Activated naive CD4-positive, alpha-beta T cell treated with anti-CD3 and anti-CD28 coated beads, Interleukin-2, amount 10 ng/mL, durations not matched to agents 7 days and 5 days (primary cell): ENCODE measurements around the gene NEURL4.

Experiments used
- CTCF ChIA-PET: fragments of 350-600 bp; sonication (Branson Sonifier 250); formaldehyde crosslinking; loops from one replicate; lab custom pipeline; 2021; ENCODE audit warnings: antibody characterized with exemption; lab: Charles Lee
- DNase-seq: peaks from one replicate; pipeline ENCODE4 v3.0.0-alpha.2; 2020
- H3K27ac Mint-ChIP-seq: one replicate; pipeline ENCODE4 v1.8.0; 2021; ENCODE audit warnings: mild to moderate bottlenecking, moderate library complexity, mixed read lengths
- H3K27me3 Mint-ChIP-seq: one replicate; pipeline ENCODE4 v1.8.0; 2021; ENCODE audit warnings: mild to moderate bottlenecking, mixed read lengths
- H3K36me3 Mint-ChIP-seq: one replicate; pipeline ENCODE4 v1.8.0; 2021; ENCODE audit warnings: mixed read lengths
- H3K4me1 Mint-ChIP-seq: one replicate; pipeline ENCODE4 v1.8.0; 2021; ENCODE audit warnings: mixed read lengths
- H3K4me3 Mint-ChIP-seq: one replicate; pipeline ENCODE4 v1.8.0; 2021; ENCODE audit warnings: mild to moderate bottlenecking, moderate library complexity, mixed read lengths
- H3K9me3 Mint-ChIP-seq: one replicate; pipeline ENCODE4 v1.8.0; 2021; ENCODE audit warnings: mixed read lengths

NEURL4 gene

GRCh38 chr17:7293816-7294613 lies 35.1 kb downstream of the NEURL4 start:
- Mint-ChIP-seq H3K27ac (no peak overlapping the region), H3K27me3 (peaks cover 96% of the 10 kb centered on the region), H3K36me3 (no peaks in the 10 kb centered on the region), H3K9me3 (no peaks in the 10 kb centered on the region), H3K4me1 (peaks cover 28% of the 10 kb centered on the region), H3K4me3 (no peak overlapping the region)
- CTCF ChIA-PET = interaction anchor here (0.6 kb wide), 1 partner anchor 444 kb away, joined by 3 read pairs; no protein-coding TSS in a partner anchor
- DNase-seq = peak; percentile 59

GRCh38 chr17:7293159-7293558 lies 36.0 kb downstream of the NEURL4 start:
- Mint-ChIP-seq H3K4me1 (peaks cover 28% of the 10 kb centered on the region), H3K9me3 (no peaks in the 10 kb centered on the region), H3K4me3 (no peak overlapping the region), H3K27ac (no peak overlapping the region), H3K36me3 (no peaks in the 10 kb centered on the region), H3K27me3 (peaks cover 98% of the 10 kb centered on the region)
- CTCF ChIA-PET = no interaction called here
- DNase-seq = no peak

GRCh38 chr17:7292729-7293128 lies 36.4 kb downstream of the NEURL4 start:
- Mint-ChIP-seq H3K36me3 (no peaks in the 10 kb centered on the region), H3K27ac (no peak overlapping the region), H3K9me3 (no peaks in the 10 kb centered on the region), H3K4me3 (no peak overlapping the region), H3K4me1 (peaks cover 28% of the 10 kb centered on the region), H3K27me3 (peaks cover 98% of the 10 kb centered on the region)
- CTCF ChIA-PET = interaction anchor here (0.6 kb wide), 1 partner anchor 12 kb away, joined by 4 read pairs; the partner anchor contains the start of gene SLC2A4
- no peak for DNase-seq

GRCh38 chr17:7292194-7292593 lies 36.9 kb downstream of the NEURL4 start:
- peaks cover 98% of the 10 kb centered on the region for H3K27me3 Mint-ChIP-seq
- no peak overlapping the region for H3K4me3 Mint-ChIP-seq
- H3K27ac Mint-ChIP-seq = no peak overlapping the region
- DNase-seq = no peak
- CTCF ChIA-PET = interaction anchor here (0.6 kb wide), 1 partner anchor 11 kb away, joined by 4 read pairs; the partner anchor contains the start of gene SLC2A4
- no peaks in the 10 kb centered on the region for H3K36me3 Mint-ChIP-seq
- H3K4me1 Mint-ChIP-seq = peaks cover 28% of the 10 kb centered on the region
- no peaks in the 10 kb centered on the region for H3K9me3 Mint-ChIP-seq

- DNase-seq = no peak
- H3K4me3 Mint-ChIP-seq = no peak overlapping the region
- CTCF ChIA-PET = no interaction called here
- no peaks in the 10 kb centered on the region for H3K36me3 Mint-ChIP-seq
- peaks cover 16% of the 10 kb centered on the region for H3K4me1 Mint-ChIP-seq
- H3K9me3 Mint-ChIP-seq = no peaks in the 10 kb centered on the region
- H3K27ac Mint-ChIP-seq = no peak overlapping the region
- H3K27me3 Mint-ChIP-seq = peaks cover 97% of the 10 kb centered on the region
These were observed 38.5 kb downstream of the NEURL4 start for GRCh38 chr17:7290685-7291084.

GRCh38 chr17:7290166-7290565 lies 39.0 kb downstream of the NEURL4 start:
- no peaks in the 10 kb centered on the region for H3K36me3 Mint-ChIP-seq
- no peak overlapping the region for H3K4me3 Mint-ChIP-seq
- CTCF ChIA-PET = no interaction called here
- no peak overlapping the region for H3K27ac Mint-ChIP-seq
- no peak for DNase-seq
- H3K27me3 Mint-ChIP-seq = peaks cover 97% of the 10 kb centered on the region
- peaks cover 13% of the 10 kb centered on the region for H3K4me1 Mint-ChIP-seq
- H3K9me3 Mint-ChIP-seq = no peaks in the 10 kb centered on the region

- no peak overlapping the region for H3K27ac Mint-ChIP-seq
- DNase-seq = no peak
- peaks cover 9% of the 10 kb centered on the region for H3K4me1 Mint-ChIP-seq
- no peak overlapping the region for H3K4me3 Mint-ChIP-seq
- no peaks in the 10 kb centered on the region for H3K36me3 Mint-ChIP-seq
- no peaks in the 10 kb centered on the region for H3K9me3 Mint-ChIP-seq
- H3K27me3 Mint-ChIP-seq = peaks cover 97% of the 10 kb centered on the region
- CTCF ChIA-PET = no interaction called here
These were observed 39.7 kb downstream of the NEURL4 start for GRCh38 chr17:7289256-7290032.

GRCh38 chr17:7285679-7286078 lies 43.5 kb downstream of the NEURL4 start:
- H3K4me1 Mint-ChIP-seq = peaks cover 19% of the 10 kb centered on the region
- CTCF ChIA-PET = interaction anchor here (0.6 to 10.4 kb wide), 2 partner anchors 12 to 374 kb away, joined by 3 to 78 read pairs; no protein-coding TSS in a partner anchor
- H3K4me3 Mint-ChIP-seq = no peak overlapping the region
- peaks cover 99% of the 10 kb centered on the region for H3K27me3 Mint-ChIP-seq
- H3K27ac Mint-ChIP-seq = no peak overlapping the region
- no peaks in the 10 kb centered on the region for H3K9me3 Mint-ChIP-seq
- no peak for DNase-seq
- H3K36me3 Mint-ChIP-seq = no peaks in the 10 kb centered on the region

GRCh38 chr17:7284911-7285310 lies 44.2 kb downstream of the NEURL4 start:
- peaks cover 27% of the 10 kb centered on the region for H3K4me1 Mint-ChIP-seq
- H3K27me3 Mint-ChIP-seq = peaks cover 99% of the 10 kb centered on the region
- CTCF ChIA-PET = interaction anchor here (10.4 kb wide), 1 partner anchor 13 kb away, joined by 78 read pairs; no protein-coding TSS in a partner anchor
- no peaks in the 10 kb centered on the region for H3K9me3 Mint-ChIP-seq
- no peak overlapping the region for H3K27ac Mint-ChIP-seq
- H3K4me3 Mint-ChIP-seq = no peak overlapping the region
- H3K36me3 Mint-ChIP-seq = no peaks in the 10 kb centered on the region
- no peak for DNase-seq

GRCh38 chr17:7283471-7284216 lies 45.5 kb downstream of the NEURL4 start:
- H3K36me3 Mint-ChIP-seq = no peaks in the 10 kb centered on the region
- CTCF ChIA-PET = interaction anchor here (10.4 kb wide), 1 partner anchor 14 kb away, joined by 78 read pairs; no protein-coding TSS in a partner anchor
- no peak overlapping the region for H3K27ac Mint-ChIP-seq
- DNase-seq = no peak
- H3K4me1 Mint-ChIP-seq = peaks cover 28% of the 10 kb centered on the region
- no peaks in the 10 kb centered on the region for H3K9me3 Mint-ChIP-seq
- H3K4me3 Mint-ChIP-seq = no peak overlapping the region
- H3K27me3 Mint-ChIP-seq = peaks cover 89% of the 10 kb centered on the region

GRCh38 chr17:7282752-7283321 lies 46.3 kb downstream of the NEURL4 start:
- Mint-ChIP-seq H3K27ac (no peak overlapping the region), H3K4me1 (peaks cover 28% of the 10 kb centered on the region), H3K27me3 (peaks cover 81% of the 10 kb centered on the region), H3K4me3 (peak overlapping the region; percentile 3), H3K9me3 (no peaks in the 10 kb centered on the region), H3K36me3 (no peaks in the 10 kb centered on the region)
- no peak for DNase-seq
- CTCF ChIA-PET = interaction anchor here (1.2 to 10.4 kb wide), 2 partner anchors 15 to 278 kb away, joined by 4 to 78 read pairs; partner anchors contain the start of gene SENP3

GRCh38 chr17:7281953-7282751 lies 47.0 kb downstream of the NEURL4 start:
- no peaks in the 10 kb centered on the region for H3K36me3 Mint-ChIP-seq
- DNase-seq = no peak
- H3K4me3 Mint-ChIP-seq = peak overlapping the region; percentile 71
- H3K4me1 Mint-ChIP-seq = peaks cover 28% of the 10 kb centered on the region
- CTCF ChIA-PET = interaction anchor here (0.6 to 10.4 kb wide), 5 partner anchors 10 to 279 kb away, joined by 3 to 78 read pairs (median 4); partner anchors contain the start of gene SENP3
- H3K9me3 Mint-ChIP-seq = no peaks in the 10 kb centered on the region
- no peak overlapping the region for H3K27ac Mint-ChIP-seq
- peaks cover 74% of the 10 kb centered on the region for H3K27me3 Mint-ChIP-seq
